Activated CD4-positive, CD25-positive, alpha-beta regulatory T cell treated with anti-CD3 and anti-CD28 coated beads, Interleukin-2, amount 50 U/mL, for 72 hours (primary cell): ENCODE measurements around the gene SPATA2.
A peak's percentile ranks its signal among the peaks of the same experiment; 100 is the strongest.

Experiments
- DNase-seq: peaks from one replicate; pipeline ENCODE4 v3.0.0; 2021

The SPATA2 gene

GRCh38 chr20:49928411-49929141 is 13.2 kb upstream of the SPATA2 start:
- peak; percentile 79 for DNase-seq

GRCh38 chr20:49925901-49926454 is 10.6 kb upstream of the SPATA2 start:
- no peak for DNase-seq

- DNase-seq, result no peak
These were observed 8.9 kb upstream of the SPATA2 start for GRCh38 chr20:49924247-49924646.

GRCh38 chr20:49919461-49919860 is 4.1 kb upstream of the SPATA2 start:
- DNase-seq, result no peak

GRCh38 chr20:49919009-49919408 is 3.7 kb upstream of the SPATA2 start:
- no peak for DNase-seq

GRCh38 chr20:49918446-49918845 is 3.1 kb upstream of the SPATA2 start:
- no peak for DNase-seq

- DNase-seq, result no peak
These were observed 1.0 kb upstream of the SPATA2 start for GRCh38 chr20:49916146-49917002.

GRCh38 chr20:49915118-49915379 is 280 bp downstream of the SPATA2 start:
- DNase-seq, result no peak

- no peak for DNase-seq
These were observed 815 bp downstream of the SPATA2 start for GRCh38 chr20:49914310-49915117.

- DNase-seq, result no peak
These were observed 1.8 kb downstream of the SPATA2 start for GRCh38 chr20:49913399-49914047.

GRCh38 chr20:49910340-49910706 is 5.0 kb downstream of the SPATA2 start:
- no peak for DNase-seq

- DNase-seq, result no peak
These were observed 5.6 kb downstream of the SPATA2 start for GRCh38 chr20:49909499-49910339.

- DNase-seq, result no peak
These were observed 7.1 kb downstream of the SPATA2 start for GRCh38 chr20:49908258-49908565.

- no peak for DNase-seq
These were observed 7.7 kb downstream of the SPATA2 start for GRCh38 chr20:49907405-49908257.

- DNase-seq, result no peak
These were observed 8.6 kb downstream of the SPATA2 start for GRCh38 chr20:49906615-49907154.

- no peak for DNase-seq
These were observed 9.2 kb downstream of the SPATA2 start for GRCh38 chr20:49906101-49906604.

- no peak for DNase-seq
These were observed 9.8 kb downstream of the SPATA2 start for GRCh38 chr20:49905415-49906091.

- no peak for DNase-seq
These were observed 10.7 kb downstream of the SPATA2 start for GRCh38 chr20:49904440-49905214.

GRCh38 chr20:49901588-49901987 is 13.7 kb downstream of the SPATA2 start:
- DNase-seq, result no peak
